Panc1 (cell line): ENCODE measurements around the gene MAGI2. TPM values are rescaled to one million over a fixed set of nuclear protein-coding genes. Genes with fewer than 3 reads are reported as not detected.

Experiments
- ATAC-seq: fragments of 200-7000 bp; cut with Tn5 transposase; 2 replicates; pipeline ENCODE4 v1.9.1; 2020; ENCODE audit warnings: mild to moderate bottlenecking, moderate library complexity
- BruUV-seq: library from RNA; stranded (reverse); fragments of 400-500 nt; replicated peaks from 2 replicates; lab custom pipeline; 2021; lab: Mats Ljungman, UMichigan
- CTCF ChIA-PET: fragments of 300-600 bp; sonication (Branson Sonifier 250); formaldehyde crosslinking; loops from one replicate; lab custom pipeline; 2022; ENCODE audit warnings: antibody characterized with exemption; lab: Charles Lee
- POLR2A ChIA-PET: fragments of 300-600 bp; sonication (Branson Sonifier 250); formaldehyde crosslinking; loops from one replicate; lab custom pipeline; 2022; ENCODE audit warnings: antibody characterized with exemption; lab: Charles Lee
- DNase-seq: peaks from one replicate; pipeline ENCODE4 v3.0.0-alpha.2; 2010; ENCODE audit warnings: low read depth, low spot score
- H3K27ac ChIP-seq: 2 replicates; pipeline ENCODE4 v1.5.1; 2011; ENCODE audit warnings: mild to moderate bottlenecking, low read length, inconsistent platforms
- H3K27me3 ChIP-seq: fragments of 200-500 bp; sonication (Bioruptor generic); 2 replicates; pipeline ENCODE4 v1.6.0; 2014; ENCODE audit warnings: low read length, inconsistent platforms; ENCODE audit not compliant: control insufficient read depth, insufficient read depth
- H3K36me3 ChIP-seq: fragments of 200-500 bp; sonication (Bioruptor generic); 2 replicates; pipeline ENCODE4 v1.5.1; 2014; ENCODE audit warnings: inconsistent platforms, mild to moderate bottlenecking, low read length, moderate library complexity; ENCODE audit not compliant: control insufficient read depth, insufficient read depth
- H3K4me1 ChIP-seq: 2 replicates; pipeline ENCODE4 v1.5.1; 2011; ENCODE audit warnings: inconsistent platforms, mild to moderate bottlenecking, low read length, moderate library complexity; ENCODE audit not compliant: control insufficient read depth, insufficient read depth
- H3K4me3 ChIP-seq, 2 experiments: 2 replicates each; pipeline ENCODE4 v1.5.1; 2011 to 2012; ENCODE audit warnings: low read depth in 2 of 2, low read length in 2 of 2, mild to moderate bottlenecking in 2 of 2, inconsistent platforms in 1 of 2, moderate library complexity in 1 of 2
- H3K9me3 ChIP-seq: fragments of 200-500 bp; sonication (Bioruptor generic); 2 replicates; pipeline ENCODE4 v1.5.1; 2014; ENCODE audit warnings: low read depth, mild to moderate bottlenecking, inconsistent platforms, low read length, moderate library complexity; ENCODE audit not compliant: control insufficient read depth, insufficient read depth
- POLR2AphosphoS5 ChIP-seq: IDR thresholded peaks from 2 replicates; pipeline ENCODE4 v1.6.1; 2012; ENCODE audit warnings: mild to moderate bottlenecking, low read depth, low read length, moderate library complexity
- REST ChIP-seq, 2 experiments: IDR thresholded peaks; 2 replicates each; pipeline ENCODE4 v1.6.1; 2011 to 2012; ENCODE audit warnings: low read depth in 2 of 2, control low read depth in 1 of 2, low read length in 1 of 2, mild to moderate bottlenecking in 1 of 2, moderate library complexity in 1 of 2; ENCODE audit not compliant: insufficient read depth in 1 of 2
- SIN3A ChIP-seq: IDR thresholded peaks from 2 replicates; pipeline ENCODE4 v1.6.1; 2012; ENCODE audit warnings: low read depth, mild to moderate bottlenecking, low read length, moderate library complexity, borderline replicate concordance; ENCODE audit not compliant: insufficient read depth
- TCF7L2 ChIP-seq: IDR thresholded peaks from 2 replicates; pipeline ENCODE4 v1.6.1; 2011; ENCODE audit warnings: mild to moderate bottlenecking, low read depth, low read length, inconsistent platforms
- in situ Hi-C: cut with HindIII; loops from 2 replicates; pipeline ENCODE4 v1.10.0; 2016; ENCODE audit warnings: low sequenced_read_pairs, low pct_unique_long_range_greater_than_20kb
- intact Hi-C: fragments of 100-400 bp; cut with micrococcal nuclease; formaldehyde crosslinking; loops from one replicate; pipeline ENCODE4 v1.10.0; 2022; ENCODE audit not compliant: unreplicated experiment
- total RNA-seq: library from RNA; stranded (reverse); gene quantifications from one replicate; pipeline ENCODE4 v1.2.1, GENCODE V29; 2021; ENCODE audit not compliant: unreplicated experiment
- TF ChIP-seq, protein P1 (sequence below): fragments of 450-650 bp; IDR thresholded peaks from 2 replicates; pipeline ENCODE4 v1.5.1; 2017; ENCODE audit warnings: mild to moderate bottlenecking

Gene MAGI2
- total RNA-seq, 1 experiment from 2014 or later: 5.4 TPM

DNA sequence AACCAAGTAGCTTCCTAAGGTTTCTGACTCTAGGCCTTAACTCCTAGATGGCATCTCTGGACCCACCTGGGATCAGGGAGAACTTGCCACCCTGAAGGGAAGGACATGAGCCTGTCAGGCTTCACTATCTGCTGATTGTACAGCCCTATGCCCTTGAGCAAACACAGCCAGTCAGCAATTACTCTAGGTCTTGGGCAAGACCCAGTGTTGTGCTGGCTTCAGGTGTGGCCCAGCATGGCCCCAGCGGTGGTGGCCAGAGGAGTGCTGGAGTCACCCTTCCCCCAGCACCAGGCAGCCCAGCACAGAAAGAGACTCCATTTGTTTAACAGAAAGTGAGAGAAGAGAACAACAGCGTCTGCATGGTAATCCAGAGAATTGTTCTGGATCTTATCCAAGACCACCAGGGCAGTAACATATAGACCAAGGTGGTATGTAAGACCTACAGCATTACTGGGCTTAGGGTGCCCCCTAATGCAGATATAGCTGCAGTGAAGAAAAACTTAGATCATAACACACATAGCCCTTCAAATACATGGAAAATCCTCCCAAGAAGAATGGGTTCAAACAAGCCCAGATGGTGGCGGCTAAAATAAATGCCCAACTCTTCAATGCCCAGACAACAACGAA lies 207.7 kb downstream of the MAGI2 start:
- POLR2A ChIA-PET: no interaction called here
- Histone ChIP-seq H3K36me3 (no peaks in the 10 kb centered on the region), H3K4me1 (no peaks in the 10 kb centered on the region), H3K4me3 (no peak overlapping the region), H3K9me3 (no peaks in the 10 kb centered on the region), H3K27me3 (no peaks in the 10 kb centered on the region), H3K27ac (no peak overlapping the region)
- CTCF ChIA-PET: interaction anchor here (0.6 kb wide), 1 partner anchor 970 kb away, joined by 3 read pairs; no protein-coding TSS in a partner anchor
- ATAC-seq: no peak
- in situ Hi-C loops (no loop called here), intact Hi-C loops (no loop called here)
- no TSS peak for BruUV-seq
- no peak for DNase-seq
- TF ChIP-seq, protein P1, sequence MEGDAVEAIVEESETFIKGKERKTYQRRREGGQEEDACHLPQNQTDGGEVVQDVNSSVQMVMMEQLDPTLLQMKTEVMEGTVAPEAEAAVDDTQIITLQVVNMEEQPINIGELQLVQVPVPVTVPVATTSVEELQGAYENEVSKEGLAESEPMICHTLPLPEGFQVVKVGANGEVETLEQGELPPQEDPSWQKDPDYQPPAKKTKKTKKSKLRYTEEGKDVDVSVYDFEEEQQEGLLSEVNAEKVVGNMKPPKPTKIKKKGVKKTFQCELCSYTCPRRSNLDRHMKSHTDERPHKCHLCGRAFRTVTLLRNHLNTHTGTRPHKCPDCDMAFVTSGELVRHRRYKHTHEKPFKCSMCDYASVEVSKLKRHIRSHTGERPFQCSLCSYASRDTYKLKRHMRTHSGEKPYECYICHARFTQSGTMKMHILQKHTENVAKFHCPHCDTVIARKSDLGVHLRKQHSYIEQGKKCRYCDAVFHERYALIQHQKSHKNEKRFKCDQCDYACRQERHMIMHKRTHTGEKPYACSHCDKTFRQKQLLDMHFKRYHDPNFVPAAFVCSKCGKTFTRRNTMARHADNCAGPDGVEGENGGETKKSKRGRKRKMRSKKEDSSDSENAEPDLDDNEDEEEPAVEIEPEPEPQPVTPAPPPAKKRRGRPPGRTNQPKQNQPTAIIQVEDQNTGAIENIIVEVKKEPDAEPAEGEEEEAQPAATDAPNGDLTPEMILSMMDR: no peak
- no peak for TF ChIP-seq REST (IDR thresholded peaks at IDR 0.05; ENCODE audit: insufficient read depth in 1 of 2, low read depth in 2 of 2, low read length in 1 of 2)
- no peak for TF ChIP-seq POLR2AphosphoS5
- TF ChIP-seq TCF7L2: no peak
- TF ChIP-seq SIN3A: no peak

DNA sequence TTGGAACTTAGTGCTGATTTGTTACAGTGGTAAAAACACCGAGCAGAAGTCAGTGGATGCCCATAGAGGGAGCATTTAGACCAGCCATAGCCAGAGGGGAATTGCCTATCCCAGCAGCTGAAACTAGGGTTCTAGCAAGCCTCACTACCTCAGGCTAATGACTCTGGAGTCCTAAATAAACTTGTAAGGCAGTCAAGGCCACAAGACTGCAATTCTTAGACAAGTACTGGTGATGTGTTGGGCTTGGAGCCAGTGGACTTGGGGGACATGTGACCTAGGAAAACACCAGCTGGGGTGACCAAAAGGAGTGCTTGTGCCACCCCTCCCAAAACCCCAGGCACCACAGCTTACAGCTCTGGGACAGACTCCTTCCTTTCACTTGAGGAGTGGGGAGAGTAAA lies 209.0 kb downstream of the MAGI2 start:
- CTCF ChIA-PET: no interaction called here
- no TSS peak for BruUV-seq
- no peak for ATAC-seq

More for the DNA sequence above, 209.0 kb downstream of the MAGI2 start:
- H3K27ac ChIP-seq: no peak overlapping the region
- intact Hi-C loops: no loop called here
- no peaks in the 10 kb centered on the region for H3K4me1 ChIP-seq
- H3K4me3 ChIP-seq: no peak overlapping the region
- POLR2A ChIA-PET: no interaction called here
- no peak for DNase-seq
- TF ChIP-seq REST (IDR thresholded peaks at IDR 0.05; ENCODE audit: insufficient read depth in 1 of 2, low read depth in 2 of 2, low read length in 1 of 2): no peak
- no peak for TF ChIP-seq POLR2AphosphoS5
- no peak for TF ChIP-seq SIN3A
- TF ChIP-seq TCF7L2: no peak
- no peaks in the 10 kb centered on the region for H3K27me3 ChIP-seq
- in situ Hi-C loops: no loop called here
- no peaks in the 10 kb centered on the region for H3K36me3 ChIP-seq
- H3K9me3 ChIP-seq: no peaks in the 10 kb centered on the region
